Endothelial cell of hepatic sinusoid (primary cell): Measurements from ENCODE around the gene NFAM1.

Experiments used
- in situ Hi-C: cut with HindIII; loops from 2 replicates; pipeline ENCODE4 v1.10.0; 2017; ENCODE audit warnings: low sequenced_read_pairs

NFAM1 gene

GRCh38 chr22:42384506-42384905, 47.7 kb downstream of the NFAM1 start:
- in situ Hi-C loops, result no loop called here

DNA sequence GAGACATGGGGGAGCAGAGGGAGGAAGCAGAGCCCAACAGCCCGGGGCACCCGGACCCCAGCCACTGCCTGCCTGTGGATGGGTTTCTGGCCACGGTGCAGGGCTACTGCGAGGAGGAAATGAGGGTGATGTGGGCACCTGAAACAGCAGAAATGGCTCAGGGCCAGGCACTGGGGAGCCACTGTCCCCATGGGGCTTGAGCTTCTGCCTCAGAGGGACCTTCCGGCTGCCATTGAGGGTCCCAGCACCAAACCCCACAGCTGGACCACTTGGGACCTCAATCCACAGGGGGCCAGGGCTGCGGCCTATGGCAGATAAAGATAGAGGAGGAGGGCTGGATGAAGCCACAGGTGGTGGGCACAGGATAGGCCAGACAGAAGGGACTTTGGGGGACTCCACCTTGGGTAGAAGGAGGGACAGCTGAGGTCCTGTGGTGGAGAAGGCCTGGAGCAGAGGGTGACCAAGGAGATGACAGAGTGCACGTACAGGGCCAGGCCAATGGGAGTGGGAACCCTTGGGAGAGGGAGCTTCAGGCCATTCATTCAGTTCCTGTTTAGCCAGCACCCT, 48.3 kb downstream of the NFAM1 start:
- in situ Hi-C loops, result no loop called here

- in situ Hi-C loops, result no loop called here
Measured at GRCh38 chr22:42383287-42383686, 48.9 kb downstream of the NFAM1 start.

DNA sequence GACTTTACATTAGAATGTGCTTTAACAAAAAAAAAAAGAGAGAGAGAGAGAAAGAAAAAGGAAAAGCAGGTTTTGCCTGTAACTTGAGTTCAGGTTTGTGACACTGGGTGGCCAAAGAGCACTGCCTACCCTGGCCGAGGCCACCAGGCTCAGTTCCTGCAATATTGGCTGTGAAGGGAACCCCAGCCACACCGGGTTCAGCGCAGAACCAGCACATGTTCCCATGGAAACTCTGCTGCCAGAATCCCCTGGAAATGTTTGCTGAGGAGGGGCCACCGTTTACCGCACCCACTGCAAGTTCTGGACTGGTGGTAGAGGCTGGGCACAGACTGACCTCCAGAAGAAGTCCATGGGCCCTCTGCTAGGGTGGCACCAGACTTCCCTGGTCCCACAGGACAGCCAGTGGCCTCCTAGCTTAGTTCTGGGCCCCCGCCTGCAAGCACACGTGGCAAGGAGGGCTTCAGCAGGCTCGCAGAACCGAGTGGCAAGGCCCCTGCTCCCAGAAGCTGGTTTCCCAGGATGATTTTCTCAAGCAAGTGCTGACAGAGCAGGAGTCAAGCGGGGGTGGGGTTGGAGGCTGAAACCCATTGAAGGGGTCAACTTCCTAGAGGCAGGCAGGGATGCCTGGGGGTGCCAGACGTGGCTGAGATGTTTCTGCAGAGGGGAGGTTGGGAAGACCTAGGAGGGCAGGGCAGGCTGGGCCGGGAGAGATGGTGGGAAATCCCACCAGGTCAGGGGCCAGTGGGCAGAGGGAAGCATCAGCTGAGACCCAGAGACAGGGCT, 51.2 kb downstream of the NFAM1 start:
- in situ Hi-C loops, result no loop called here

DNA sequence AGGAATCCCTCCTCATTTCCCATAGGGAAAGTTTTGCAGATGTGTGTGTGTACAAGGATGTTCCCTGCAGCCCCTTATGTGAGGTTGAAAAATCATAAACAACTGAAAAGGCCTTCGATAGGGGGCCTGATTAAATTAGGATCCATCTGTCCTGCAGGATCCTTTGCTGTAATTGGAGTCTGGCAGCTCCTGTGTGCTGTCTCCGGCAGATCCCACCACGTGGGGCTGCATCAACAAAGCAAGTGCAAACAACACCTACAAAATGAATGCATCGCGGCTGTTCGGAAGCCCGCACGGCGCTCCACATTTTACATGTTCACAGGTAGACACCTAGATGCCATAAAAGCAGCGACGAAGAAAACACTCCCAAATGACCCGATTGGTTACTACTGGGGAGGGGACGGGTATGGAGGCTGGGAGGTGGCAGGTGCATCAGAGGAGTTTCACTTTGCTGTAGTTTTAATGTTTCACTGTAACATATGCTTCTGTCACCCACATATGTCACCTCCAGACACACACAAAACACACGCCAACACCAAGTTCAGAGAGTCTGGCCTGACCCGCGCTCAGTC, 52.2 kb downstream of the NFAM1 start:
- in situ Hi-C loops, result no loop called here

DNA sequence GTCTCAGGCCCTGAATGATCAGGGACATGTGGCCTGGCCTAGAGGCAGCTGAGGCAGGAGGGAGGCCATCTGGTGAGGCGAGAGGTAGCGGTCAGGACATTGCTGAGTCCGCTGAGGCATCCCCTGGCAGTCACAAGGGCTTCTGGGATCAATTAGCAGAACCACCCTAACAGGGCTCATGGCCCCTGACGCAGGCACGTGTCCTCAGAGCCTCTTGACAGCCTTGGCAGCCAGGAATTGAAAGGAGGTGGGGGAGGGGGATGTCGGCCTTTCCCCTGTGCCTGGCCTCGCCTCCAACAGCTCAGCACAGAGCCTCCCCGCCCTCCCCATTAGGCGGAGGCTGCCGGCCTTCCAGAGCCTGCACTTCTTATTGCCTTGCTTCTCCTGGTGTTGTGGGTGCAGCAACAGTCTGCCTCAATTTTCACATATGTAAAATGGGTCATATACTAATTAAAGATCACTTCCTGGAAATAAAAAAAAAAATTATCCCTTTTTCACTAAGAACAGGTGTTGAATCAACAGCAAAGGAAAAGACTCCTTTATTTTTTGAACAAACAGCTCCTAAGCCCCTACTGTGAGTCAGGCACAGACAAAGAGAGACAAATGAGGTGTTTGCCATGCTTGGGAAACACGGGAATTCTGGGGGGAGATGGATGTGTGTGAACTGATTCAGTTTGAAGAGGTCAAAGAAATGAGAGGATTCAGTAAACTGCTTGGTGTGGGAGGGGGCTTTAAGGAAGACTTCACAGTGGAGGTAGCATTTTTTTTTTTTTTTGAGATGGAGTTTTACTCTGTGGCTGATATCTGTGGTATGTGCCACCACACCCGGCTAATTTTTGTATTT, 55.3 kb downstream of the NFAM1 start:
- in situ Hi-C loops, result no loop called here

DNA sequence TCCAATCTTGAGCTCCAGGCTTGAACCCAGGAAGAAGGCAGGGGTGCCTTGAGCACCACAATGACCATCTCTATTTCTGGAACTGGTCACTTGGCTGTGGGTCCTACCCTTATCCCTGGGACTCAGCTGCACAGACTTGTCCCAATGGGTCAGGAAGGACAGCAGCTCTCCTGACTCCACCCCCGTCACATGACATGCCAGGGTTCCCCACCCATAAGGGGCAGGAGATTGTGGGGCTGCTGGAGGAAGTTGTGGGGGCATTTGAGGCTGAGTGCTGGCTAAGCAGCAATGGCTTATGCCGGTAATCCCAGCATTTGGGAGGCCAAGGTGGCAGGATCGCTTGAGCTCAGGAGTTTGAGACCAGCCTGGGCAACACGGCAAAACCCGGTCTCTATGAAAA, 56.2 kb downstream of the NFAM1 start:
- in situ Hi-C loops, result no loop called here

DNA sequence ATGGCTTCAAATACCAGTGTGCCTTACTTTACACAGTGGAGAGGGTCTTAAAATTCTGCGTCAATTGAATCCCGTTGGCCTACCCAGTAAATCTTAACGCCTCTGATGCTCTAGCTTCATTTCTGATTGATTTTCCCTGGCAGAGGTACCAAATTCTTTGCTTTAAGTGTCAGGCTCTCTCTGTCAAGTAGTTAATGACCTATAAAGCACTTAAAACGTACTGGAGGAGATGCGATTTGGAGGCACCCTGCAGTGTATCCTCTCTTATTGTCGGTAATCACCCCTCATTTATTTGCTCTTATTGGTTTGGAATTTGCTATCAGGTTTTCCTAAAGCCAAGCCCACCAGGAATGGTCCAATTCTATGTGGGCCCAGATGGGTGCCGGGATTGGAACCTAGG, 59.2 kb downstream of the NFAM1 start:
- in situ Hi-C loops, result loop anchor here (5.0 kb wide), 3 partner anchors 46 to 256 kb away; no protein-coding TSS in a partner anchor

GRCh38 chr22:42371501-42371900, 60.7 kb downstream of the NFAM1 start:
- in situ Hi-C loops, result loop anchor here (5.0 kb wide), 3 partner anchors 44 to 254 kb away; no protein-coding TSS in a partner anchor

- in situ Hi-C loops, result loop anchor here (5.0 kb wide), 3 partner anchors 44 to 254 kb away; no protein-coding TSS in a partner anchor
Measured at GRCh38 chr22:42371099-42371498, 61.1 kb downstream of the NFAM1 start.

DNA sequence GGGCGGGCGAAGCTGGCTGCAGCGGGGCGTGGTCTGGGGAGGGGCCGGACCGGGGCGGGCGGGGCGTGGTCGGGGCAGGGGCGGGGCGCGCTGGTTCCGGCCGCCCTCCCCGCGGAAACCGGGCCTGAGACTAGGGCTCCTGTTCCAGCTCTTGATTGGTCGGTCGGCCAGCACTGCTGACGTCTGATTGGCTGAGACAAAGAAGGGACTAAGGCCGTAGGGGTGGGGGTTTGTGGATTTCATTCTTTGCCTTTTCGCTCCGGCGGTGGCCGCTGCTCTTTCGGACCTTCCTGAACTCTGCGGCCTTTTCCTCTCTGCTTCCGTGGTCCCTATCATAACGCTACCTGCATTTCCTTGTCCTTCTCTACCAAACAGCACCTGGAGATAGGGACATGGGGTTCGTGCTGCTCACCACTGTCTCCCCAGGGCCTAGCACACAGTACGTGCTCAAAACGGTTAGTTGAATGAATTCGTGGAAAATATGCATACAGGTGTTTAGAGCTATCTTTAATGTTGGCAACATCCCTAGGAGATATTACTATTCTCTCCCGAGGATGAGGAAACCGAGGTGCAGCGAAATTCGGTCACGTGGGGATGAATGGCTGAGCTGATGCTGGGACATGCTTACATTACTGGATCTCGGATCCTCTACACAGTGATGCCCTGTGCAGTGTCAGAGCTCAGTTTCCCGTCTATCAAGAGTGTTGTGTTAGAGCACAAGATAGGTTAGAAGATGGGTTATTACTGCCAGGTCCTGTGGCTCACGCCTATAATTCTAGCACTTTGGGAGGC, 62.8 kb downstream of the NFAM1 start:
- in situ Hi-C loops, result loop anchor here (5.0 kb wide), 3 partner anchors 42 to 252 kb away; no protein-coding TSS in a partner anchor

DNA sequence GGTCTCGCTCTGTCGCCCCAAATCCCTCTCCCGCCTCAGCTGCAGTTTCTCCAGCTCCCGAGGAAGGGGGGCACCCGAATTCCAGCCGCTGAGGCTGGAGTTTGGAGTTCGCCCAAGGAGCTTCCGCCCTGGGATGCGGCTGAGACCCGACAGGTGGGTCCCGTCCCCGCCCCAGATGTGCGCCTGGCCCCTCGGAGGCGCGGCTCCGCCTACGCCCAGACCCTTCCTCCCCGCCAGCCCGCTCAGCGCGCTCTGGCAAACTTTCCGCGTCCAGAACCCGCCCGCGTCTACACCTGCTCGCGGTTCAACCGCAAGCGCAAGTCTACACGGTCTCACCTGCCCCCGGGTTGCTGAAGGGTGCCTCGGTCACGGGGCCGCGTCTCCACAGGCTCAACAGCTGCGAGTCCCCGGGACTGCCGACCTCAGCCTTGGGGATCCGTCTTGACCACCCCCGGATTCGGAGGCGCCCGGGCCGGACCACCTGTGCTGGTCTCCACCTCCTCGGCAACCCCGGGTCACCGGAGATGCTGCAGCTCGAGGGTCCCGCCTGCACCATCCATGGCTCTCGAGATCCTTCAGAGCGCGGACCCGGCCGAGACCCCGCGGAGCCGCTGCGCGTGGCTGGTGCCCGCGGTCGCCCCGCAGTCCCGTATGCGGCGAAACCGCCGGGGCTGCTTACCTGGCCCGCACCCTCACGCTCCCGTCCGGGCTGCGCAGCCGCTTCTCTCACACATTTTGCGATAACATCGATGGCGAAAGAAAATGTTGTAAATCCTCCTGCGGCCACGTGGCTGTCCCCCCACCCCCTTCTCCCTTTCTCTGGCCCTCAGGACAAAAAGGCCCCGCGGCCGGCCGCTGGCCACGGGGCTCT, 63.6 kb downstream of the NFAM1 start:
- in situ Hi-C loops, result no loop called here

- in situ Hi-C loops, result no loop called here
Measured at GRCh38 chr22:42367980-42368378, 64.2 kb downstream of the NFAM1 start.

DNA sequence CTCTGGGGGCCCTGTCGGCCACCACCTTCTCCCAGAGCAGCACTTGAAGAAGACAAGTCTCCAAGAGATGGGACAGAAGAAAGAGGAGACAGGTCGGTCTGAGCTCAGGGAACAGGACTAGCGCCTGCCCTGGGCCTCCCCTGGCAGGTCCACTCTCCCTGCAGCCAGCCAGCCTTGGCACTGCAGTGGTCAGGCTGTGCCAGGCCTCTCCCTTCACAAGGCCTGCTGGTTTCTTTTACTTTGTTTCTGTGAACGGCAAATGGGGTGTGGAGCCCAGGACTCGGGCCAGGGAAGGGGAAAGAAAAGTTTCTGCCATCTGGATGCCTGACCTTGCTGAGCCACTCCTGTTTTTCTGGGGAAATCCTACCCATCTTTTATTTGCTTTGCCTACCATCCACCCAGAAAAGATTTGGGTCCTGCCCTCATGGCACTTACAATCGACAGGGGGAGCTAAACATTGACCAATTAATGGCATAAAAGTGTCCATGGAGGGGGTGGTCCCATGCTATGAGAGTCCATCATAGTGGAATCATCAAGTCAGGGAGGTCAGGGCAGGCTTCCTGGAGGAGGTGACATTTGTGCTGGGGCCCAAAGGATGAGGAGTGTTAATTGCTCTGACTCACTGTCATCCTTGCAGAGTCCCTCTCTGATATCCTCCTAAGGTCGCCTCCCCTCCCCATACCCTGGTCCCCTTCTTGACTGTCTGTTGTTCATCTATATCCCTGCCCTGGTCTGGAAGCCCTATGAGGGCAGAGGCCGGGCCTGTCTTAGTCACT, 65.2 kb downstream of the NFAM1 start:
- in situ Hi-C loops, result no loop called here

DNA sequence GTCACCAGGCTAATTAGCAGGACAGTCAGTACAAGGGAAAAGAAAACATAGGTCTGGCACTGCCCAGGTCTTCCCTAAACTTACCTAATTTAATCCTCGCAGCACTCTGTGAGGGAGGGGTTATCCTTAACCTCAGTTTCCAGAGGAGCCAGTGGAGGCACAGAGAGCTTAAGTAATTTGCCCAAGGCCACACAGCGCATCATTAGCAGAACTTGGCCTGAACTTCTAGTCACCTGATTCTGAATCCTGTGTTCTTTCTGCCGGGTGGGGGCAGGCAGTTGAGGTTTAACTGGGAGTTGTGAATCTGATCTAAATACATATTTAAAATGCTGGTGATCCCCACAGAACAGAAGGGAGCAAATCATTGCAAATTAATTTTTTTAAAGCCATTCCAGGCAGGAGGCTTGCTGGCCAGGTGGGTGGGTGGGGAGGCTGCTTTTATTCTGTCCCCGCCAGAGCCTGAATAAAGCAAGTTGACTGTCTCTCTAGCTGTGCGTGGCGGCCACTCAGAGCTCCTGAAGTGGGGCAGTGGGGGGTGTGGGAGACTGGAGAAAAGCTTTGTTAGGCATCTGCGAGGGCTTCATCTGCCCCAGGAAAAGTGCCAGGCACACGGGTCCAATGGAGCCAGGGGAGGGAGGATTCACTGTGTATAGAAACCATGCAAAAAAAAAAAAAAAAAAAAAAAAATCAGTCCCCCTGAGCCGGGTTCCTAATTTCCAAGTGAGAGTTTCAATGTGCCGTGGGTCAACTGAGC, 66.1 kb downstream of the NFAM1 start:
- in situ Hi-C loops, result no loop called here

- in situ Hi-C loops, result no loop called here
Measured at GRCh38 chr22:42365111-42365865, 66.9 kb downstream of the NFAM1 start.

GRCh38 chr22:42364604-42365110, 67.5 kb downstream of the NFAM1 start:
- in situ Hi-C loops, result no loop called here
